Adrenal gland (tissue), 12 donors: Measurements from ENCODE around the gene ADARB2. TPM values are rescaled to one million over a fixed set of nuclear protein-coding genes. Genes with fewer than 3 reads are reported as not detected.
A peak's percentile ranks its signal among the peaks of the same experiment; 100 is the strongest.

Experiments
- DNase-seq, 7 donors: peaks; one replicate each; pipeline ENCODE4 v3.0.0-alpha.2; 2019 to 2020
- H3K27ac ChIP-seq, 5 donors: fragments of 200-600 bp; sonication (generic) in 4 of 5; 1 replicate in 3 of 5; 2 replicates in 2 of 5; pipeline versions ENCODE4 v1.5.1 to v1.8.0; 2016 to 2020; ENCODE audit warnings: mild to moderate bottlenecking in 1 of 5
- H3K27me3 ChIP-seq: fragments of 200-600 bp; 2 replicates; pipeline ENCODE4 v1.8.0; 2021
- H3K36me3 ChIP-seq, 2 donors: fragments of 200-600 bp; replicated peaks in 1 of 2; 1 replicate in 1 of 2; 2 replicates in 1 of 2; pipeline versions ENCODE4 v1.5.1 to v1.8.0; 2018 to 2022
- H3K4me1 ChIP-seq, 2 donors: fragments of 200-600 bp; replicated peaks in 1 of 2; 1 replicate in 1 of 2; 2 replicates in 1 of 2; pipeline versions ENCODE4 v1.5.1 to v1.8.0; 2018 to 2021
- H3K4me3 ChIP-seq, 4 donors: fragments of 200-600 bp; sonication (generic) in 3 of 4; one replicate each; pipeline ENCODE4 v1.5.1; 2016 to 2018
- H3K9me3 ChIP-seq, 3 donors: fragments of 200-600 bp; sonication (generic) in 1 of 3; replicated peaks in 1 of 3; 1 replicate in 2 of 3; 2 replicates in 1 of 3; pipeline versions ENCODE4 v1.5.1 to v1.8.0; 2016 to 2021
- CTCF ChIP-seq, 6 experiments: fragments of 450-650 bp in 4 of 6; fragments of 200-600 bp in 2 of 6; sonication (generic) in 1 of 6; IDR thresholded peaks; 1 replicate in 5 of 6; 2 replicates in 1 of 6; pipeline versions ENCODE4 v1.5.1 to v1.8.0; 2016 to 2021; ENCODE audit warnings: antibody characterized with exemption in 6 of 6, mild to moderate bottlenecking in 2 of 6, moderate library complexity in 1 of 6
- POLR2A ChIP-seq, 2 donors: fragments of 450-650 bp; IDR thresholded peaks; one replicate each; pipeline ENCODE4 v1.6.1; 2017; ENCODE audit warnings: antibody characterized with exemption in 2 of 2, mild to moderate bottlenecking in 2 of 2, moderate library complexity in 1 of 2
- WGBS, 4 donors: extraction: QIAGEN DNeasy Blood & Tissue Kit in 2 of 4; methylation state at CpG; one replicate each; pipeline versions ENCODE4 v1.1.5 to v1.1.7; 2013 to 2017; 5-methylcytosine and 5-hydroxymethylcytosine counted together
- intact Hi-C, 2 donors: fragments of 100-400 bp; cut with DNase I; formaldehyde crosslinking; loops; one replicate each; pipeline versions ENCODE4 v1.14.1 to v1.15.0; 2022 to 2023
- polyA plus RNA-seq, 3 donors: library from polyadenylated mRNA; stranded (reverse); fragments of 200-250 nt in 2 of 3; fragments of 350-450 nt in 1 of 3; fragmentation: Illumina TruSeq in 1 of 3; extraction: RNeasy Lipid Tissue Mini Kit (QIAGEN cat#74804) in 1 of 3; gene quantifications; one replicate each; pipeline ENCODE4 v1.2.3, GENCODE V29; 2013 to 2014
- total RNA-seq, 9 donors: library from RNA; depleted of rRNA in 4 of 9; stranded (reverse); fragments of >200 nt in 4 of 9; fragments of 120-200 nt in 1 of 9; fragmentation: NEBNext Ultra II Directional in 1 of 9; extraction: Animal tissue kit (Norgen Biotek cat#: 25700) in 1 of 9; gene quantifications; one replicate each; pipeline versions ENCODE4 v1.1.0 to v1.2.4, GENCODE V29; 2013 to 2023
- donor health status: healthy with polysubstance abuse.
- donor health status: Bipolar disorder and iron deficiency.
- donor health status: DM: yes; HTN: yes; CAD: no.
- donor health status: DM: no; HTN: no; CAD: no.
- donor health status: DM: no; HTN: no; CAD: no.
- donor health status: DM: yes; HTN: yes; CAD: no.

The ADARB2 gene
- total and polyA plus RNA-seq, 12 donors: 0.14 to 3.1 (median 0.91) TPM

GRCh38 chr10:1524540-1524939 is 212.8 kb downstream of the ADARB2 start:
- Histone ChIP-seq H3K9me3 (no peaks in the 10 kb centered on the region), H3K4me1 (no peaks in the 10 kb centered on the region), H3K4me3 (no peak overlapping the region), H3K27me3 (no peaks in the 10 kb centered on the region), H3K36me3 (no peaks in the 10 kb centered on the region), H3K27ac (no peak overlapping the region)
- intact Hi-C loops: no loop called here
- DNase-seq: no peak
- TF ChIP-seq POLR2A (IDR thresholded peaks at IDR 0.05) (no peak), CTCF (IDR thresholded peaks at IDR 0.05) (no peak)
- 72 to 82% (median 75%) methylated on average over 7 of the region's 7 CpGs for WGBS, 4 donors

- H3K36me3 ChIP-seq: no peaks in the 10 kb centered on the region
- intact Hi-C loops: no loop called here
- no peaks in the 10 kb centered on the region for H3K4me1 ChIP-seq
- no peak overlapping the region for H3K27ac ChIP-seq
- 38 to 61% (median 52%) methylated on average over 8 of the region's 8 CpGs for whole genome bisulfite sequencing, 4 donors
- no peak for TF ChIP-seq CTCF (IDR thresholded peaks at IDR 0.05)
- no peak for TF ChIP-seq POLR2A (IDR thresholded peaks at IDR 0.05)
- no peaks in the 10 kb centered on the region for H3K9me3 ChIP-seq
- H3K4me3 ChIP-seq: no peak overlapping the region
- DNase-seq: peak in 1 of 7 donors; percentile 31
- no peaks in the 10 kb centered on the region for H3K27me3 ChIP-seq
These were observed 214.1 kb downstream of the ADARB2 start for GRCh38 chr10:1523221-1523620.

GRCh38 chr10:1522237-1522636 is 215.1 kb downstream of the ADARB2 start:
- intact Hi-C loops: no loop called here
- Histone ChIP-seq H3K27me3 (no peaks in the 10 kb centered on the region), H3K9me3 (no peaks in the 10 kb centered on the region), H3K27ac (no peak overlapping the region), H3K4me3 (no peak overlapping the region), H3K36me3 (no peaks in the 10 kb centered on the region), H3K4me1 (no peaks in the 10 kb centered on the region)
- WGBS, 4 donors: 50 to 64% (median 60%) methylated on average over 4 of the region's 4 CpGs
- no peak for DNase-seq
- TF ChIP-seq CTCF (IDR thresholded peaks at IDR 0.05) (no peak), POLR2A (IDR thresholded peaks at IDR 0.05) (no peak)

- H3K27ac ChIP-seq: no peak overlapping the region
- no peak overlapping the region for H3K4me3 ChIP-seq
- H3K27me3 ChIP-seq: no peaks in the 10 kb centered on the region
- H3K9me3 ChIP-seq: no peaks in the 10 kb centered on the region
- H3K36me3 ChIP-seq: no peaks in the 10 kb centered on the region
- no peaks in the 10 kb centered on the region for H3K4me1 ChIP-seq
- 58 to 91% (median 78%) methylated on average over 6 of the region's 6 CpGs for WGBS, 4 donors
- TF ChIP-seq POLR2A (IDR thresholded peaks at IDR 0.05): no peak
- no peak for TF ChIP-seq CTCF (IDR thresholded peaks at IDR 0.05)
- intact Hi-C loops: no loop called here
- no peak for DNase-seq
These were observed 215.6 kb downstream of the ADARB2 start for GRCh38 chr10:1521741-1522140.
